SU-DHL-6 (cell line): Measurements from ENCODE around the gene MRTFB.
A peak's percentile ranks its signal among the peaks of the same experiment; 100 is the strongest.

Experiments
- H2AFZ ChIP-seq: fragments of 200-600 bp; sonication (generic); 2 replicates; pipeline ENCODE4 v1.6.1; 2014; ENCODE audit warnings: low read depth, mild to moderate bottlenecking, moderate library complexity, mixed read lengths, antibody characterized with exemption, low read length; ENCODE audit not compliant: severe bottlenecking
- H3F3A ChIP-seq: fragments of 200-600 bp; shearing (Covaris generic); 2 replicates; pipeline ENCODE4 v1.6.0; 2016; ENCODE audit warnings: antibody characterized with exemption, mild to moderate bottlenecking; ENCODE audit not compliant: insufficient read depth
- H3K27ac ChIP-seq: fragments of 200-600 bp; sonication (generic); 2 replicates; pipeline ENCODE4 v1.5.1; 2016; ENCODE audit warnings: low read depth, mild to moderate bottlenecking, low read length, moderate library complexity, mixed read lengths
- H3K27me3 ChIP-seq: fragments of 200-600 bp; sonication (generic), shearing (Covaris generic); 2 replicates; pipeline ENCODE4 v1.6.0; 2014; ENCODE audit warnings: mild to moderate bottlenecking, low read length
- H3K36me3 ChIP-seq: fragments of 200-600 bp; sonication (generic); 2 replicates; pipeline ENCODE4 v1.6.1; 2014; ENCODE audit warnings: mild to moderate bottlenecking, low read length, mixed read lengths
- H3K4me2 ChIP-seq: fragments of 300-600, 200-600 bp; shearing (Covaris generic), sonication (generic); 2 replicates; pipeline ENCODE4 v1.6.0; 2014; ENCODE audit warnings: low read length, low read depth, mild to moderate bottlenecking; ENCODE audit not compliant: poor library complexity, severe bottlenecking
- H3K4me3 ChIP-seq: fragments of 200-600 bp; sonication (generic); 2 replicates; pipeline ENCODE4 v1.5.1; 2014; ENCODE audit warnings: antibody characterized with exemption, low read length, mild to moderate bottlenecking, mixed read lengths; ENCODE audit not compliant: insufficient read depth, poor library complexity, severe bottlenecking
- H3K79me2 ChIP-seq: fragments of 200-600 bp; sonication (generic); 2 replicates; pipeline ENCODE4 v1.6.1; 2014; ENCODE audit warnings: mild to moderate bottlenecking, low read length, moderate library complexity; ENCODE audit not compliant: insufficient read depth
- H3K9ac ChIP-seq: fragments of 200-600 bp; sonication (generic); 2 replicates; pipeline ENCODE4 v1.7.0; 2014; ENCODE audit warnings: mild to moderate bottlenecking, low read length
- H3K9me2 ChIP-seq: fragments of 200-600 bp; sonication (generic); replicated peaks from 2 replicates; pipeline ENCODE4 v1.6.1; 2014; ENCODE audit warnings: low read length; ENCODE audit not compliant: insufficient read depth
- H3K9me3 ChIP-seq: fragments of 200-600 bp; sonication (generic); 2 replicates; pipeline ENCODE4 v1.6.1; 2014; ENCODE audit warnings: low read length, mixed read lengths; ENCODE audit not compliant: insufficient read depth
- H4K20me1 ChIP-seq: fragments of 200-600 bp; sonication (generic); 2 replicates; pipeline ENCODE4 v1.6.1; 2014; ENCODE audit warnings: low read depth, mild to moderate bottlenecking, antibody characterized with exemption, low read length, moderate library complexity, mixed read lengths
- CTCF ChIP-seq: fragments of 200-600 bp; sonication (generic); IDR thresholded peaks from one replicate; pipeline ENCODE4 v1.5.1; 2017; ENCODE audit warnings: antibody characterized with exemption, mild to moderate bottlenecking, low read length, moderate library complexity; ENCODE audit not compliant: insufficient read depth, poor library complexity, severe bottlenecking
- EZH2phosphoT487 ChIP-seq: fragments of 200-600 bp; sonication (generic), shearing (Covaris generic); conservative IDR thresholded peaks from 2 replicates; pipeline ENCODE4 v1.6.1; 2018; ENCODE audit warnings: mild to moderate bottlenecking, antibody characterized with exemption, low read length, moderate library complexity, mixed read lengths

Gene MRTFB

DNA sequence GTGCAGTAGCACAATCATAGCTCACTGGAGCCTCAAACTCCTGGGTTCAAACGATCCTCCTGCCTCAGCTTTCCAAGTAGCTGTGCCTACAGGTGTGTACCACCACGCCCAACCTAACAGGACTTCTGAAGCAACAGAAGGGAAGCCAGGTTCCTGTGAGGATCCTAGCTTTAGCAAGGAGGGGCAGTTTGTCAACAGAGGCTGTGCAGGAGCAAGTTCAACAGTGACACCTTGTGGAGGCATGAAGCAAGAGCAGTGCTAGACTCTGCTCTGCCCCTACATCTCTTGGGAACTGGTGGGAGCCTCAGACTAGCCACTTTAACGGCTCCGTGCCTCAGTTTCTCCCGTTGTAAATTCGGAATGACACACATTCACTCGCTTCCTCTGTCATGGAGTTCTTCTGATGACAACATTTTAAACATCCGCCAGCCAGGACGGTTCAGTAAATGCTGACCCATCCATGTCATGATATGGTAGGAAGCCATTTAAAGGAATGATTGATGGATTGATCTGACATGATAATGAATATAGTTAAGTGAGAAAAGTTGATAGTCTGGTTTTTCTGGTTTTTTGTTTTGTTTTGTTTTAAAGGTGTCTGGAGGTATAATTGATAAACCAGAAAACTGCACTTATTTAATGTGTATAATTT lies 218.7 kb downstream of the MRTFB start:
- Histone ChIP-seq H3K9me3 (peaks cover 14% of the 10 kb centered on the region; the same call in 1 of the 2 replicates), H3K27ac (no peak overlapping the region), H3F3A (peaks cover 7% of the 10 kb centered on the region), H2AFZ (no peak overlapping the region), H3K4me3 (no peak overlapping the region), H3K4me2 (no peak overlapping the region), H3K9ac (no peak overlapping the region), H3K27me3 (no peaks in the 10 kb centered on the region), H3K79me2 (no peaks in the 10 kb centered on the region), H4K20me1 (no peaks in the 10 kb centered on the region), H3K36me3 (no peaks in the 10 kb centered on the region), H3K9me2 (no peaks in the 10 kb centered on the region)
- TF ChIP-seq CTCF (peak; percentile 40), EZH2phosphoT487 (no peak)

GRCh38 chr16:14291286-14291685 lies 220.2 kb downstream of the MRTFB start:
- no peaks in the 10 kb centered on the region for H3K9me2 ChIP-seq
- TF ChIP-seq EZH2phosphoT487 (no peak), CTCF (no peak)

DNA sequence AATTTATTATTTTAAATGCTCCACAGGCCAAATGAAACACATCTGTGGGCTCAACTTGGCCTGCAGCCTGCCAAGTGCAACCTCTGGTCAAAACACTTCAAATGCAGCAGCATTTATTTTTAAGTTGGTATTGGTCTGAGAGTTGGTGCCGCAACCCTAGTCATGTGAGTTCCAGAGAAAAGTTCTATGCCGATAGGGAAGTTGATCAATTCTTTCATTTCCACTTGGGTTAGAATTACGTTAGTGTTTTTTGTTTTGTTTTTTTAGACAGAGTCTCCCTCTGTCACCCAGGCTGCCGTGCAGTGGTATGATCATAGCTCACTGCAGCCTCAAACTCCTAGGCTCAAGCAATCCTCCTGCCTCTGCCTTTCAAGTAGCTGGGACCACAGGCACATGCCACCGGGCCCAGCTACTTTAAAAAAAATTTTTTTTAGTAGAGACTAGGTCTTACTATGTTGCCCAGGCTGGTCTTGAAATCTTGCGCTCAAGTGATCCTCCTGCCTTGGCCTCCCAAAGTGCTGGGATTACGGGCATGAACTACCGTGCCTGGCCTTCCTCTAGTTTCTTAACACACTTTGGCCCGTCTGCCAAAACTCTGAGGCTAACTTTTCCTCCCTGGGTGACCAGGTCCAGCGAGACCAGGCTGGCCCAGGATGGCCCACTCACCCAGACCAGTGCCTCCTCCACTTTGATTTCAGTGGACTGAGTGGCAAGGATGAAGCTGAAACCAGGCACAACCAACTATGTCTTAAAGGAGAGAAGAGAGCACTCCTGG lies 221.1 kb downstream of the MRTFB start:
- H3K27me3 ChIP-seq = no peaks in the 10 kb centered on the region
- TF ChIP-seq EZH2phosphoT487 = no peak
- TF ChIP-seq CTCF = no peak
- H2AFZ ChIP-seq = no peak overlapping the region
- H3K4me3 ChIP-seq = no peak overlapping the region
- H3K27ac ChIP-seq = no peak overlapping the region
- no peaks in the 10 kb centered on the region; the same call in 1 of the 2 replicates for H3F3A ChIP-seq
- H4K20me1 ChIP-seq = no peaks in the 10 kb centered on the region
- peaks cover 14% of the 10 kb centered on the region; the same call in 1 of the 2 replicates for H3K9me3 ChIP-seq
- no peaks in the 10 kb centered on the region for H3K79me2 ChIP-seq
- no peak overlapping the region for H3K9ac ChIP-seq
- no peak overlapping the region for H3K4me2 ChIP-seq
- H3K9me2 ChIP-seq = no peaks in the 10 kb centered on the region
- H3K36me3 ChIP-seq = no peaks in the 10 kb centered on the region

More at GRCh38 chr16:14291286-14291685, 220.2 kb downstream of the MRTFB start:
- Histone ChIP-seq H4K20me1 (no peaks in the 10 kb centered on the region), H3K79me2 (no peaks in the 10 kb centered on the region), H3K27me3 (no peaks in the 10 kb centered on the region), H3K4me2 (no peak overlapping the region), H3K36me3 (no peaks in the 10 kb centered on the region), H3K9ac (no peak overlapping the region), H3K4me3 (no peak overlapping the region), H3F3A (peaks cover 1% of the 10 kb centered on the region), H3K9me3 (peaks cover 14% of the 10 kb centered on the region; the same call in 1 of the 2 replicates), H3K27ac (no peak overlapping the region), H2AFZ (no peak overlapping the region)
